Panc1 (cell line): ENCODE data around the gene SULT1C2. TPM values are rescaled to one million over a fixed set of nuclear protein-coding genes. Genes with fewer than 3 reads are reported as not detected.

Experiments used
- ATAC-seq: fragments of 200-7000 bp; cut with Tn5 transposase; 2 replicates; pipeline ENCODE4 v1.9.1; 2020; ENCODE audit warnings: mild to moderate bottlenecking, moderate library complexity
- BruUV-seq: library from RNA; stranded (reverse); fragments of 400-500 nt; replicated peaks from 2 replicates; lab custom pipeline; 2021; lab: Mats Ljungman, UMichigan
- CTCF ChIA-PET: fragments of 300-600 bp; sonication (Branson Sonifier 250); formaldehyde crosslinking; loops from one replicate; lab custom pipeline; 2022; ENCODE audit warnings: antibody characterized with exemption; lab: Charles Lee
- POLR2A ChIA-PET: fragments of 300-600 bp; sonication (Branson Sonifier 250); formaldehyde crosslinking; loops from one replicate; lab custom pipeline; 2022; ENCODE audit warnings: antibody characterized with exemption; lab: Charles Lee
- DNase-seq: peaks from one replicate; pipeline ENCODE4 v3.0.0-alpha.2; 2010; ENCODE audit warnings: low read depth, low spot score
- H3K27ac ChIP-seq: 2 replicates; pipeline ENCODE4 v1.5.1; 2011; ENCODE audit warnings: mild to moderate bottlenecking, low read length, inconsistent platforms
- H3K27me3 ChIP-seq: fragments of 200-500 bp; sonication (Bioruptor generic); 2 replicates; pipeline ENCODE4 v1.6.0; 2014; ENCODE audit warnings: low read length, inconsistent platforms; ENCODE audit not compliant: control insufficient read depth, insufficient read depth
- H3K36me3 ChIP-seq: fragments of 200-500 bp; sonication (Bioruptor generic); 2 replicates; pipeline ENCODE4 v1.5.1; 2014; ENCODE audit warnings: inconsistent platforms, mild to moderate bottlenecking, low read length, moderate library complexity; ENCODE audit not compliant: control insufficient read depth, insufficient read depth
- H3K4me1 ChIP-seq: 2 replicates; pipeline ENCODE4 v1.5.1; 2011; ENCODE audit warnings: inconsistent platforms, mild to moderate bottlenecking, low read length, moderate library complexity; ENCODE audit not compliant: control insufficient read depth, insufficient read depth
- H3K4me3 ChIP-seq, 2 experiments: 2 replicates each; pipeline ENCODE4 v1.5.1; 2011 to 2012; ENCODE audit warnings: low read depth in 2 of 2, low read length in 2 of 2, mild to moderate bottlenecking in 2 of 2, inconsistent platforms in 1 of 2, moderate library complexity in 1 of 2
- H3K9me3 ChIP-seq: fragments of 200-500 bp; sonication (Bioruptor generic); 2 replicates; pipeline ENCODE4 v1.5.1; 2014; ENCODE audit warnings: low read depth, mild to moderate bottlenecking, inconsistent platforms, low read length, moderate library complexity; ENCODE audit not compliant: control insufficient read depth, insufficient read depth
- POLR2AphosphoS5 ChIP-seq: IDR thresholded peaks from 2 replicates; pipeline ENCODE4 v1.6.1; 2012; ENCODE audit warnings: mild to moderate bottlenecking, low read depth, low read length, moderate library complexity
- REST ChIP-seq, 2 experiments: IDR thresholded peaks; 2 replicates each; pipeline ENCODE4 v1.6.1; 2011 to 2012; ENCODE audit warnings: low read depth in 2 of 2, control low read depth in 1 of 2, low read length in 1 of 2, mild to moderate bottlenecking in 1 of 2, moderate library complexity in 1 of 2; ENCODE audit not compliant: insufficient read depth in 1 of 2
- SIN3A ChIP-seq: IDR thresholded peaks from 2 replicates; pipeline ENCODE4 v1.6.1; 2012; ENCODE audit warnings: low read depth, mild to moderate bottlenecking, low read length, moderate library complexity, borderline replicate concordance; ENCODE audit not compliant: insufficient read depth
- TCF7L2 ChIP-seq: IDR thresholded peaks from 2 replicates; pipeline ENCODE4 v1.6.1; 2011; ENCODE audit warnings: mild to moderate bottlenecking, low read depth, low read length, inconsistent platforms
- in situ Hi-C: cut with HindIII; loops from 2 replicates; pipeline ENCODE4 v1.10.0; 2016; ENCODE audit warnings: low sequenced_read_pairs, low pct_unique_long_range_greater_than_20kb
- intact Hi-C: fragments of 100-400 bp; cut with micrococcal nuclease; formaldehyde crosslinking; loops from one replicate; pipeline ENCODE4 v1.10.0; 2022; ENCODE audit not compliant: unreplicated experiment
- total RNA-seq: library from RNA; stranded (reverse); gene quantifications from one replicate; pipeline ENCODE4 v1.2.1, GENCODE V29; 2021; ENCODE audit not compliant: unreplicated experiment
- TF ChIP-seq, protein P1 (sequence below): fragments of 450-650 bp; IDR thresholded peaks from 2 replicates; pipeline ENCODE4 v1.5.1; 2017; ENCODE audit warnings: mild to moderate bottlenecking

The SULT1C2 gene
- total RNA-seq, 1 experiment from 2014 or later, result 0.31 TPM

DNA sequence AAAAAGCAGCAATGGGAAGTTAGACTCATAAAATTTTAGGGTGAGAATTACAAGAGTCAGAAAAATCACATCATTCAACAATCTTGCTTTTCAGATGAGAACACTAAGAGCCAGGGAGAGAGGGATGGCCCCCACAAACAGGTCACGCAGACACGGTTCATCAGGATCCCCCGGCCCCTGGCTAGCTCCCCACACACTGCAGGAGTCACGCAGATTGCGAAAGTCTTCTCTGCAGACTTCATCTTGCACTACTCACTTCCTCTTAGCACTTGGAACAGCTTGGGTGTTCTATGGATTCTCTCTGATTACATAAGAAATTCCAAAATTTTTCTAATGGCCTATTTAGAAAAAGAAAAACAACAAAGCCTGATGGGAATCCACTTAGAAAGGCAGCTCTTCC is 21.6 kb upstream of the SULT1C2 start:
- Histone ChIP-seq H3K27ac (no peak overlapping the region; the same call in 1 of the 2 replicates), H3K27me3 (no peaks in the 10 kb centered on the region), H3K4me1 (peaks cover 9% of the 10 kb centered on the region; the same call in 1 of the 2 replicates), H3K9me3 (no peaks in the 10 kb centered on the region), H3K4me3 (no peak overlapping the region), H3K36me3 (no peaks in the 10 kb centered on the region)
- TF ChIP-seq REST (IDR thresholded peaks at IDR 0.05; ENCODE audit: insufficient read depth in 1 of 2, low read depth in 2 of 2, low read length in 1 of 2) (no peak), TCF7L2 (no peak), SIN3A (no peak), POLR2AphosphoS5 (no peak)
- TF ChIP-seq, protein P1, sequence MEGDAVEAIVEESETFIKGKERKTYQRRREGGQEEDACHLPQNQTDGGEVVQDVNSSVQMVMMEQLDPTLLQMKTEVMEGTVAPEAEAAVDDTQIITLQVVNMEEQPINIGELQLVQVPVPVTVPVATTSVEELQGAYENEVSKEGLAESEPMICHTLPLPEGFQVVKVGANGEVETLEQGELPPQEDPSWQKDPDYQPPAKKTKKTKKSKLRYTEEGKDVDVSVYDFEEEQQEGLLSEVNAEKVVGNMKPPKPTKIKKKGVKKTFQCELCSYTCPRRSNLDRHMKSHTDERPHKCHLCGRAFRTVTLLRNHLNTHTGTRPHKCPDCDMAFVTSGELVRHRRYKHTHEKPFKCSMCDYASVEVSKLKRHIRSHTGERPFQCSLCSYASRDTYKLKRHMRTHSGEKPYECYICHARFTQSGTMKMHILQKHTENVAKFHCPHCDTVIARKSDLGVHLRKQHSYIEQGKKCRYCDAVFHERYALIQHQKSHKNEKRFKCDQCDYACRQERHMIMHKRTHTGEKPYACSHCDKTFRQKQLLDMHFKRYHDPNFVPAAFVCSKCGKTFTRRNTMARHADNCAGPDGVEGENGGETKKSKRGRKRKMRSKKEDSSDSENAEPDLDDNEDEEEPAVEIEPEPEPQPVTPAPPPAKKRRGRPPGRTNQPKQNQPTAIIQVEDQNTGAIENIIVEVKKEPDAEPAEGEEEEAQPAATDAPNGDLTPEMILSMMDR, result no peak
- ATAC-seq, result no peak
- intact Hi-C loops (no loop called here), in situ Hi-C loops (no loop called here)
- no TSS peak for BruUV-seq
- ChIA-PET POLR2A (no interaction called here), CTCF (no interaction called here)
- DNase-seq, result no peak

DNA sequence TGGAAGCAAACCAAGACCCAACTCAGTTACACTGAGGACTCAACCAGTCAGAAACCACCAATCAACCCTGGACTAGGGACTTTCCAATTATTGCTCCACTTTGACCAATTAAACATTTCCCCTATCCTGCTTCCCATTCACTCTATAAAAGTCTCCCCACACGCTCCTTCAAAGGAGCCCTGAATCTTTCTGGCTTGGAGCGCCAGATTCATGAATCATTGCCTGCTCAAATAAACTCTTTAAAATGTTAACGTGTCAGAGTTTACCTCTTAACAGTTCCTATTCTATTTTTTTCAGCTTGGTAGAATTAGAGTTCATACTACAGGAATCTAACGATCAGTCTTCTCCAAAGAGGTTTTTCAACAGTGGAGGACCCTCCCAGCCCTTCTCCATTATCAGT is 20.7 kb upstream of the SULT1C2 start:
- no peak for DNase-seq
- ChIA-PET CTCF (no interaction called here), POLR2A (no interaction called here)
- no peaks in the 10 kb centered on the region for H3K36me3 ChIP-seq
- H3K4me1 ChIP-seq, result peaks cover 9% of the 10 kb centered on the region; the same call in 1 of the 2 replicates
- intact Hi-C loops, result no loop called here
- H3K27me3 ChIP-seq, result no peaks in the 10 kb centered on the region
- TF ChIP-seq POLR2AphosphoS5, result no peak
- TF ChIP-seq TCF7L2, result peak; percentile 80
- peak; percentile 83 for ATAC-seq
- in situ Hi-C loops, result no loop called here
- BruUV-seq, result no TSS peak
- no peaks in the 10 kb centered on the region for H3K9me3 ChIP-seq
- H3K4me3 ChIP-seq, result no peak overlapping the region
- H3K27ac ChIP-seq, result no peak overlapping the region

DNA sequence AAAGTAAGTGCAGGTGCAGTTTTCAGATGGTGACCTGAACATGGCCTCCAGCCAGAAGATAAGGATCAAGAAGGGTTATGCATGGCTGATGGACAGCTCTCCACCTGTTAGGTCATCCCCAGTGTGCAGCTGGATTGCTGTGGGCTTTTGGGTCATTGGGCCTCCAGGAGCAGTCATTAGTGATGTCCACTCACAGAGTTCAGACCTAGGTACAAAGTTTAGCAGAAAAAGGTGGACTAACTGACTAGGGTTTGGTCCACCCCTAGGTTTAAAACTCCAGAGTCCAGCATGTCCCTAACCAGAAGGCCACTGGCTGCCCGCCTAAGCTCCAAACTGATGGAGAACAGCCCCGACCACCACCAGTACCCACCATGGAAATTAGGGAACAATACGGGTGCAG is 18.3 kb upstream of the SULT1C2 start:
- H3K9me3 ChIP-seq, result no peaks in the 10 kb centered on the region
- CTCF ChIA-PET, result no interaction called here
- intact Hi-C loops, result no loop called here
- no peak overlapping the region for H3K27ac ChIP-seq
- ATAC-seq (no peak), DNase-seq (no peak)
- peaks cover 9% of the 10 kb centered on the region; the same call in 1 of the 2 replicates for H3K4me1 ChIP-seq
- POLR2A ChIA-PET, result no interaction called here
- BruUV-seq, result no TSS peak
- H3K36me3 ChIP-seq, result no peaks in the 10 kb centered on the region
- in situ Hi-C loops, result no loop called here
- no peak for TF ChIP-seq POLR2AphosphoS5
- TF ChIP-seq, protein P1, result no peak
- no peak for TF ChIP-seq SIN3A
- TF ChIP-seq REST (IDR thresholded peaks at IDR 0.05; ENCODE audit: insufficient read depth in 1 of 2, low read depth in 2 of 2, low read length in 1 of 2), result no peak
- no peak for TF ChIP-seq TCF7L2
- no peak overlapping the region for H3K4me3 ChIP-seq
- H3K27me3 ChIP-seq, result no peaks in the 10 kb centered on the region
